ENCODE results near the gene TP53TG3C. TPM values are rescaled to one million over a fixed set of nuclear protein-coding genes. Genes with fewer than 3 reads are reported as not detected.
"Not testable (repeated sequence)": the region's sequence is repeated elsewhere in the genome, so short reads cannot be mapped to it uniquely, and the experiment has no call there.

The TP53TG3C gene, protein sequence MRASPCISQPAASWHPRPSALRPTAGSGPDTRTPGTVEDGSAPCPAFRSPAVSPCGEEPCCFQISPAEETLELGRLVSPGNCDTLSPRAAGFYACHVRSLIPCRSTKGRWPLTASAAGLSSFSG
- total RNA-seq (2011; cell fraction: chromatin; rRNA removed; ENCODE audit: low replicate concordance), result 2.0 and 2.8 TPM in 2 replicates
- 0.39 TPM in 1 of 2 replicates, not detected in the other for total RNA-seq (2011; cell fraction: nucleolus; rRNA removed)
- total RNA-seq (2011; cell fraction: nucleoplasm; rRNA removed), result 1.9 TPM in 1 of 2 replicates, not detected in the other
- 0.54 and 1.6 TPM in 2 replicates for total RNA-seq (2014; rRNA removed)
- total RNA-seq (2014; rRNA removed; fragmentation: Illumina TruSeq; extraction: Trizol), result 1.2 and 1.6 TPM in 2 replicates
- total RNA-seq (2015; rRNA removed; fragmentation: Illumina TruSeq; extraction: Trizol), result 0.45 and 1.6 TPM in 2 replicates
- total RNA-seq (2021), result 1.6 and 2.8 TPM in 2 replicates
- 0.75 and 1.9 TPM in 2 replicates for polyA plus RNA-seq (2011; rRNA removed)
- 0.52 and 2.2 TPM in 2 replicates for polyA plus RNA-seq (2011; cell fraction: cytosol; rRNA removed)
- polyA plus RNA-seq (2011; cell fraction: nucleus; rRNA removed), result 0.44 and 1.8 TPM in 2 replicates
- 5.1 and 5.2 TPM in 2 replicates for polyA plus RNA-seq (2012)
- 2.1 and 3.3 TPM in 2 replicates for polyA plus RNA-seq (2014; fragmentation: Illumina TruSeq; extraction: Trizol)
- 10 to 100 TPM in 1 of 2 experiments, 1 to 10 TPM in 1; 5.6 to 12.6 TPM for polyA plus RNA-seq (2014; fragmentation: Nextera tagmentation; extraction: Ambion mirVana)
- 1.4 and 3.2 TPM in 2 replicates for polyA plus RNA-seq (2014; rRNA removed)
- 0.93 and 0.98 TPM in 2 replicates for polyA minus RNA-seq (2011; rRNA and poly(A)+ RNA removed)
- polyA minus RNA-seq (2011; cell fraction: cytosol; rRNA and poly(A)+ RNA removed), result not detected in 2 replicates
- polyA minus RNA-seq (2011; cell fraction: nucleus; rRNA and poly(A)+ RNA removed), result 0.44 TPM in 1 of 2 replicates, not detected in the other
- not detected for Bru-seq, nascent RNA
- not detected for BruChase-seq, experiment 1, labeled RNA remaining after a 2-hour chase
- BruChase-seq, experiment 2, labeled RNA remaining after a 6-hour chase, result not detected
- long read RNA-seq, experiment 1, result 0 reads
- long read RNA-seq, experiment 2, result 0 reads
- long read RNA-seq, experiment 3, partial matches to known transcripts, result 0 of 1 reads
- long read RNA-seq, experiment 3, other reads (novel, unspliced or antisense), result 1 of 1 reads

DNA sequence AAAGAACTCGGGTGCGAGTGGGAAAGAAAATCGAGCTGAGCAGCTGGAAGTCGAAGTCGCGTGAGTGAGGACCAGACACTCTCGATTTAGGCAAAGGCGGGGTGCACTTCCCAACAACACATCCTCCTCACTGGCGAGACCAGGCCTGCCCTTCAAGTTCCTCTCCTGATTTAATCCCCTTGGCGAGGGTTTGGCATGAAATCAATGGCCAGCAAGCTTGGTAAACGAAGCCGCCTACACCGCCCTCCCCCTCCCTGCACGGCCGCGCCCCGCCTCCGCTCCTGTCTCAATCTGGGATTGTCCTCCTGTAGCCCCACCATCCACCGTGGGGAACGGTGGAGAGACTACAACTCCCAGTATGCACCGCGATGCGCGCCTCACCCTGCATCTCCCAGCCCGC lies at the start of gene TP53TG3C:
Gene TP53TG3C, plus strand, starts transcription at position 301 of the 400 bp plus-strand sequence. Its CDS starts 68 bp downstream, at position 369.
- H3K9me1 ChIP-seq (ENCODE audit: control insufficient read depth, insufficient read depth, low read length); POLR2A ChIA-PET; FAIRE-seq; H3K36me3 ChIP-seq (ENCODE audit: control insufficient read depth, insufficient read depth, low read length); ATAC-seq; CTCF ChIA-PET (ENCODE audit: low intra/inter-chr PET ratio); H4K20me1 ChIP-seq (replicated peaks; ENCODE audit: control insufficient read depth, insufficient read depth, low read length); H2AFZ ChIP-seq (ENCODE audit: low read depth, low read length); BruUV-seq (replicated peaks); DNase-seq (ENCODE audit: extremely low read depth in 1 of 4, low spot score in 3 of 4); in situ Hi-C loops (cut with MboI); H3K79me2 ChIP-seq (ENCODE audit: control insufficient read depth, insufficient read depth, low read length); H3K9ac ChIP-seq (ENCODE audit: insufficient read depth in 1 of 2, low read depth in 2 of 2, low read length in 2 of 2); H3K27me3 ChIP-seq (ENCODE audit: control insufficient read depth in 2 of 2, insufficient read depth in 2 of 2, low read length in 2 of 2); H3K4me2 ChIP-seq (ENCODE audit: insufficient read depth, low read length); intact Hi-C loops (cut with micrococcal nuclease); H3K27ac ChIP-seq (ENCODE audit: extremely low read depth, low read depth, low read length); H3K4me3 ChIP-seq; H3K4me1 ChIP-seq (replicated peaks in 1 of 2; ENCODE audit: control insufficient read depth in 2 of 2, insufficient read depth in 2 of 2, low read length in 2 of 2); H3K9me3 ChIP-seq (replicated peaks; ENCODE audit: control insufficient read depth, insufficient read depth, low read depth, low read length): not testable (repeated sequence)
- no CpG with 5 or more reads among the region's 25 CpGs for WGBS (ENCODE audit: insufficient coverage, low coverage, missing lambda C conversion rate)

Small RNA genes lying within 50 kb of the gene (small RNA-seq; reads per million reads assigned to genes)
- not detected for gene AC138869.1

Other genes with a start within 250 kb of the TP53TG3C start
- gene TP53TG3E, start 110.1 kb downstream of the TP53TG3C start, total RNA-seq (2014; rRNA removed), result not detected in 2 replicates
- not detected in 2 replicates for gene TP53TG3E, start 110.1 kb downstream of the TP53TG3C start, total RNA-seq (2014; rRNA removed; fragmentation: Illumina TruSeq; extraction: Trizol)
- gene TP53TG3E, start 110.1 kb downstream of the TP53TG3C start, total RNA-seq (2015; rRNA removed; fragmentation: Illumina TruSeq; extraction: Trizol), result not detected in 2 replicates
- not detected in 2 replicates for gene TP53TG3E, start 110.1 kb downstream of the TP53TG3C start, total RNA-seq (2021)
- not detected in 2 replicates for gene TP53TG3E, start 110.1 kb downstream of the TP53TG3C start, polyA plus RNA-seq (2011; rRNA removed)
- not detected in 2 replicates for gene TP53TG3E, start 110.1 kb downstream of the TP53TG3C start, polyA plus RNA-seq (2014; fragmentation: Illumina TruSeq; extraction: Trizol)
- gene TP53TG3E, start 110.1 kb downstream of the TP53TG3C start, polyA plus RNA-seq (2014; fragmentation: Nextera tagmentation; extraction: Ambion mirVana), result not detected
- gene TP53TG3E, start 110.1 kb downstream of the TP53TG3C start, polyA plus RNA-seq (2014; rRNA removed), result not detected in 2 replicates
- gene TP53TG3B, start 166.6 kb downstream of the TP53TG3C start, total RNA-seq (2014; rRNA removed), result 0.45 and 1.3 TPM in 2 replicates
- 0.89 and 2.1 TPM in 2 replicates for gene TP53TG3B, start 166.6 kb downstream of the TP53TG3C start, total RNA-seq (2014; rRNA removed; fragmentation: Illumina TruSeq; extraction: Trizol)
- gene TP53TG3B, start 166.6 kb downstream of the TP53TG3C start, total RNA-seq (2015; rRNA removed; fragmentation: Illumina TruSeq; extraction: Trizol), result 0.83 and 1.4 TPM in 2 replicates
- 0.34 and 0.66 TPM in 2 replicates for gene TP53TG3B, start 166.6 kb downstream of the TP53TG3C start, total RNA-seq (2021)
- 0.36 TPM in 1 of 2 replicates, not detected in the other for gene TP53TG3B, start 166.6 kb downstream of the TP53TG3C start, polyA plus RNA-seq (2011; rRNA removed)
- gene TP53TG3B, start 166.6 kb downstream of the TP53TG3C start, polyA plus RNA-seq (2014; fragmentation: Illumina TruSeq; extraction: Trizol), result 2.1 and 3.9 TPM in 2 replicates
- 1 to 10 TPM in 1 of 2 experiments, under 1 TPM in 1; 0.85 to 2.5 TPM for gene TP53TG3B, start 166.6 kb downstream of the TP53TG3C start, polyA plus RNA-seq (2014; fragmentation: Nextera tagmentation; extraction: Ambion mirVana)
- gene TP53TG3B, start 166.6 kb downstream of the TP53TG3C start, polyA plus RNA-seq (2014; rRNA removed), result 1.2 TPM in 1 of 2 replicates, not detected in the other

Measured in K562 (cell line).